HCT116 (cell line): Measurements from ENCODE around the gene ADGRG1. TPM values are rescaled to one million over a fixed set of nuclear protein-coding genes. Genes with fewer than 3 reads are reported as not detected.
"Not testable (repeated sequence)": the region's sequence is repeated elsewhere in the genome, so short reads cannot be mapped to it uniquely, and the experiment has no call there.

Source experiments
- ATAC-seq: fragments of 200-7000 bp; cut with Tn5 transposase; 2 replicates; pipeline ENCODE4 v1.9.1; 2020; ENCODE audit warnings: mild to moderate bottlenecking, moderate library complexity
- BruUV-seq: library from RNA; stranded (reverse); fragments of 400-500 nt; replicated peaks from 2 replicates; lab custom pipeline; 2021; lab: Mats Ljungman, UMichigan
- CTCF ChIA-PET: fragments of 300-600 bp; sonication (Branson Sonifier 250); formaldehyde crosslinking; loops from one replicate; lab custom pipeline; 2021; ENCODE audit warnings: antibody characterized with exemption; lab: Charles Lee
- POLR2A ChIA-PET: fragments of 300-600, 350-600 bp; sonication (Branson Sonifier 250); formaldehyde crosslinking; loops from one replicate; lab custom pipeline; 2021; ENCODE audit warnings: antibody characterized with exemption; lab: Charles Lee
- RAD21 ChIA-PET, 2 experiments: fragments of 300-600 bp; sonication (Branson Sonifier 250); formaldehyde crosslinking; loops; one replicate each; lab custom pipeline; 2023; ENCODE audit warnings: low total read pairs in 2 of 2; ENCODE audit not compliant: uncharacterized antibody in 2 of 2, unreplicated experiment in 2 of 2, low non-redundant PET in 1 of 2; lab: Charles Lee
- DNase-seq: peaks from one replicate; pipeline ENCODE4 v3.0.0-alpha.2; 2010; ENCODE audit warnings: low read depth, low spot score
- H2AFZ ChIP-seq: fragments of 200-600 bp; shearing (Covaris generic), sonication (generic); 2 replicates; pipeline ENCODE4 v1.6.1; 2017; ENCODE audit warnings: low read depth, mixed run types, mixed read lengths, antibody characterized with exemption, low read length; ENCODE audit not compliant: poor library complexity, severe bottlenecking
- H3K27ac ChIP-seq: 2 replicates; pipeline ENCODE4 v1.5.1; 2012; ENCODE audit warnings: low read depth, low read length
- H3K27me3 ChIP-seq: fragments of 200-600 bp; sonication (generic); 2 replicates; pipeline ENCODE4 v1.6.1; 2016; ENCODE audit warnings: mixed run types, low read length, mixed read lengths; ENCODE audit not compliant: insufficient read depth
- H3K36me3 ChIP-seq, 2 experiments: fragments of 200-500 bp in 1 of 2; fragments of 200-600 bp in 1 of 2; sonication (Bioruptor generic) in 1 of 2; sonication (generic) in 1 of 2; 2 replicates each; pipeline versions ENCODE4 v1.5.1 to v1.6.1; 2014 to 2016; ENCODE audit warnings: low read length in 2 of 2, inconsistent platforms in 1 of 2, mixed read lengths in 1 of 2, mixed run types in 1 of 2; ENCODE audit not compliant: insufficient read depth in 2 of 2, control insufficient read depth in 1 of 2
- H3K4me1 ChIP-seq, 2 experiments: fragments of 200-600 bp in 1 of 2; sonication (generic) in 1 of 2; 2 replicates each; pipeline versions ENCODE4 v1.5.1 to v1.6.1; 2012 to 2017; ENCODE audit warnings: low read length in 2 of 2, inconsistent platforms in 1 of 2, mild to moderate bottlenecking in 1 of 2, mixed read lengths in 1 of 2, mixed run types in 1 of 2, moderate library complexity in 1 of 2; ENCODE audit not compliant: insufficient read depth in 2 of 2, control insufficient read depth in 1 of 2
- H3K4me2 ChIP-seq: fragments of 200-600 bp; sonication (generic); 2 replicates; pipeline ENCODE4 v1.6.1; 2017; ENCODE audit warnings: mixed run types, low read length, mixed read lengths
- H3K4me3 ChIP-seq, 2 experiments: fragments of 200-600 bp in 1 of 2; sonication (generic) in 1 of 2; replicated peaks in 1 of 2; 2 replicates each; pipeline ENCODE4 v1.5.1; 2011 to 2016; ENCODE audit warnings: low read length in 2 of 2, control low read depth in 1 of 2, low read depth in 1 of 2, mild to moderate bottlenecking in 1 of 2, mixed read lengths in 1 of 2, mixed run types in 1 of 2
- H3K79me2 ChIP-seq: fragments of 200-600 bp; sonication (generic); 2 replicates; pipeline ENCODE4 v1.6.1; 2017; ENCODE audit warnings: mild to moderate bottlenecking, mixed run types, low read length, moderate library complexity, mixed read lengths; ENCODE audit not compliant: insufficient read depth
- H3K9ac ChIP-seq: fragments of 200-600 bp; sonication (generic); 2 replicates; pipeline ENCODE4 v1.6.1; 2016; ENCODE audit warnings: low read length, mixed read lengths
- H3K9me2 ChIP-seq: fragments of 200-600 bp; sonication (generic), shearing (Covaris generic); 2 replicates; pipeline ENCODE4 v1.6.1; 2017; ENCODE audit warnings: mixed run types, mild to moderate bottlenecking, moderate library complexity; ENCODE audit not compliant: insufficient read depth
- H3K9me3 ChIP-seq, 2 experiments: fragments of 200-500 bp in 1 of 2; fragments of 200-600 bp in 1 of 2; sonication (Bioruptor generic) in 1 of 2; sonication (generic) in 1 of 2; 2 replicates each; pipeline ENCODE4 v1.6.1; 2014 to 2017; ENCODE audit warnings: low read length in 2 of 2, mixed read lengths in 2 of 2, inconsistent platforms in 1 of 2, low read depth in 1 of 2, mild to moderate bottlenecking in 1 of 2, mixed run types in 1 of 2, moderate library complexity in 1 of 2; ENCODE audit not compliant: control insufficient read depth in 1 of 2, insufficient read depth in 1 of 2
- H4K20me1 ChIP-seq: fragments of 200-600 bp; sonication (generic), shearing (Covaris generic); 2 replicates; pipeline ENCODE4 v1.6.1; 2017; ENCODE audit warnings: mixed run types, mild to moderate bottlenecking, moderate library complexity; ENCODE audit not compliant: insufficient read depth
- POLR2AphosphoS5 ChIP-seq: IDR thresholded peaks from 2 replicates; pipeline ENCODE4 v1.6.1; 2011; ENCODE audit warnings: mild to moderate bottlenecking, low read depth, low read length, moderate library complexity
- TCF7L2 ChIP-seq: IDR thresholded peaks from 2 replicates; pipeline ENCODE4 v1.7.0; 2011; ENCODE audit warnings: borderline replicate concordance, inconsistent platforms; ENCODE audit not compliant: insufficient read depth, insufficient read length; ENCODE audit errors: extremely low read depth
- ZNF274 ChIP-seq: fragments of 200-500 bp; sonication (Bioruptor generic); IDR thresholded peaks from 2 replicates; pipeline ENCODE4 v1.6.1; 2014; ENCODE audit warnings: mild to moderate bottlenecking, low read depth, low read length, inconsistent platforms
- intact Hi-C: fragments of 100-400 bp; cut with micrococcal nuclease; formaldehyde crosslinking; loops from 2 replicates; pipeline ENCODE4 v1.10.0; 2022
- total RNA-seq: library from RNA; stranded (reverse); gene quantifications from one replicate; pipeline ENCODE4 v1.2.1, GENCODE V29; 2021; ENCODE audit not compliant: unreplicated experiment
- TF ChIP-seq, protein P1 (sequence below): IDR thresholded peaks from 2 replicates; pipeline ENCODE4 v1.6.1; 2012; ENCODE audit warnings: low read depth
- TF ChIP-seq, protein P2 (sequence below), 3 experiments: fragments of 200-600 bp in 1 of 3; sonication (generic) in 1 of 3; IDR thresholded peaks in 2 of 3; conservative IDR thresholded peaks in 1 of 3; 2 replicates each; pipeline ENCODE4 v1.5.1; 2012 to 2017; ENCODE audit warnings: low read depth in 2 of 3, low read length in 2 of 3, antibody characterized with exemption in 1 of 3, borderline replicate concordance in 1 of 3, control low read depth in 1 of 3, mild to moderate bottlenecking in 1 of 3, mixed read lengths in 1 of 3, mixed run types in 1 of 3, moderate library complexity in 1 of 3; ENCODE audit not compliant: insufficient read depth in 1 of 3

Gene ADGRG1
- total RNA-seq, 1 experiment from 2014 or later = 36.4 TPM

DNA sequence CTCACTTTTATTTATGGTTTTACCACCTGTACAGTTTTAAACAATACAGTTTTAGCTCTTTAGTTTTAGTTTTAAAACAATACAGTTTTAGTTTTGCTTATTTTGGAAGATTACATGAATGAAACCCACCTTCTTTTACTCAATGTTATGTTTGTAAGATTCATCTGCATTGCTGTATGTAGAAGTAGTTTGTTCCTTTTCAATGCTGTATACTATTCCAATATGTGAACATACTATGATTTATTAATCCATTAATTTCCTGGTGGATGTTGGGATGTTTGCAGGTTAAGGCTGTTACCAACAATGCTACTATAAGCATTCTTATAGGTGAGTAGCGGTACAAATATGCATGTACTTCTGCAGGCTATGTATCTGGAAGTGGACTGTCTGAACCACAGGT lies 34.4 kb upstream of the ADGRG1 start (continued):
- TF ChIP-seq, protein P1, sequence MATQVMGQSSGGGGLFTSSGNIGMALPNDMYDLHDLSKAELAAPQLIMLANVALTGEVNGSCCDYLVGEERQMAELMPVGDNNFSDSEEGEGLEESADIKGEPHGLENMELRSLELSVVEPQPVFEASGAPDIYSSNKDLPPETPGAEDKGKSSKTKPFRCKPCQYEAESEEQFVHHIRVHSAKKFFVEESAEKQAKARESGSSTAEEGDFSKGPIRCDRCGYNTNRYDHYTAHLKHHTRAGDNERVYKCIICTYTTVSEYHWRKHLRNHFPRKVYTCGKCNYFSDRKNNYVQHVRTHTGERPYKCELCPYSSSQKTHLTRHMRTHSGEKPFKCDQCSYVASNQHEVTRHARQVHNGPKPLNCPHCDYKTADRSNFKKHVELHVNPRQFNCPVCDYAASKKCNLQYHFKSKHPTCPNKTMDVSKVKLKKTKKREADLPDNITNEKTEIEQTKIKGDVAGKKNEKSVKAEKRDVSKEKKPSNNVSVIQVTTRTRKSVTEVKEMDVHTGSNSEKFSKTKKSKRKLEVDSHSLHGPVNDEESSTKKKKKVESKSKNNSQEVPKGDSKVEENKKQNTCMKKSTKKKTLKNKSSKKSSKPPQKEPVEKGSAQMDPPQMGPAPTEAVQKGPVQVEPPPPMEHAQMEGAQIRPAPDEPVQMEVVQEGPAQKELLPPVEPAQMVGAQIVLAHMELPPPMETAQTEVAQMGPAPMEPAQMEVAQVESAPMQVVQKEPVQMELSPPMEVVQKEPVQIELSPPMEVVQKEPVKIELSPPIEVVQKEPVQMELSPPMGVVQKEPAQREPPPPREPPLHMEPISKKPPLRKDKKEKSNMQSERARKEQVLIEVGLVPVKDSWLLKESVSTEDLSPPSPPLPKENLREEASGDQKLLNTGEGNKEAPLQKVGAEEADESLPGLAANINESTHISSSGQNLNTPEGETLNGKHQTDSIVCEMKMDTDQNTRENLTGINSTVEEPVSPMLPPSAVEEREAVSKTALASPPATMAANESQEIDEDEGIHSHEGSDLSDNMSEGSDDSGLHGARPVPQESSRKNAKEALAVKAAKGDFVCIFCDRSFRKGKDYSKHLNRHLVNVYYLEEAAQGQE = no peak
- TF ChIP-seq POLR2AphosphoS5 = no peak
- TF ChIP-seq, protein P2, sequence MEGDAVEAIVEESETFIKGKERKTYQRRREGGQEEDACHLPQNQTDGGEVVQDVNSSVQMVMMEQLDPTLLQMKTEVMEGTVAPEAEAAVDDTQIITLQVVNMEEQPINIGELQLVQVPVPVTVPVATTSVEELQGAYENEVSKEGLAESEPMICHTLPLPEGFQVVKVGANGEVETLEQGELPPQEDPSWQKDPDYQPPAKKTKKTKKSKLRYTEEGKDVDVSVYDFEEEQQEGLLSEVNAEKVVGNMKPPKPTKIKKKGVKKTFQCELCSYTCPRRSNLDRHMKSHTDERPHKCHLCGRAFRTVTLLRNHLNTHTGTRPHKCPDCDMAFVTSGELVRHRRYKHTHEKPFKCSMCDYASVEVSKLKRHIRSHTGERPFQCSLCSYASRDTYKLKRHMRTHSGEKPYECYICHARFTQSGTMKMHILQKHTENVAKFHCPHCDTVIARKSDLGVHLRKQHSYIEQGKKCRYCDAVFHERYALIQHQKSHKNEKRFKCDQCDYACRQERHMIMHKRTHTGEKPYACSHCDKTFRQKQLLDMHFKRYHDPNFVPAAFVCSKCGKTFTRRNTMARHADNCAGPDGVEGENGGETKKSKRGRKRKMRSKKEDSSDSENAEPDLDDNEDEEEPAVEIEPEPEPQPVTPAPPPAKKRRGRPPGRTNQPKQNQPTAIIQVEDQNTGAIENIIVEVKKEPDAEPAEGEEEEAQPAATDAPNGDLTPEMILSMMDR (IDR thresholded peaks at IDR 0.05 in 2 of 3, conservative IDR thresholded peaks at IDR 0.05 in 1 of 3; ENCODE audit: borderline replicate concordance in 1 of 3, insufficient read depth in 1 of 3, low read depth in 2 of 3, low read length in 2 of 3) = no peak

GRCh38 chr16:57594531-57595031 lies 33.8 kb upstream of the ADGRG1 start:
- no peak for TF ChIP-seq ZNF274
- TF ChIP-seq TCF7L2 = no peak
- no peaks in the 10 kb centered on the region for H3K9me2 ChIP-seq
- ChIA-PET POLR2A (no interaction called here), RAD21 (no interaction called here), CTCF (no interaction called here)
- intact Hi-C loops = loop anchor here (5.0 kb wide), 2 partner anchors 143 to 1163 kb away; partner anchors contain the start of gene KATNB1
- H4K20me1 ChIP-seq = no peaks in the 10 kb centered on the region
- no peaks in the 10 kb centered on the region for H3K27me3 ChIP-seq
- no peak overlapping the region for H3K4me2 ChIP-seq
- H3K9ac ChIP-seq = no peak overlapping the region
- no peak overlapping the region for H3K27ac ChIP-seq
- H2AFZ ChIP-seq = no peak overlapping the region
- no peaks in the 10 kb centered on the region for H3K79me2 ChIP-seq
- no peak overlapping the region for H3K4me3 ChIP-seq
- H3K9me3 ChIP-seq = no peaks in the 10 kb centered on the region
- ATAC-seq (no peak), DNase-seq (no peak)
- H3K36me3 ChIP-seq = no peaks in the 10 kb centered on the region
- peaks cover 11 to 21% of the 10 kb centered on the region in 2 experiments for H3K4me1 ChIP-seq
- no TSS peak for BruUV-seq

GRCh38 chr16:57596234-57596633 lies 32.2 kb upstream of the ADGRG1 start:
- H3K36me3 ChIP-seq, POLR2A ChIA-PET, H3K9me3 ChIP-seq, H2AFZ ChIP-seq, CTCF ChIA-PET, H3K9me2 ChIP-seq, DNase-seq, H4K20me1 ChIP-seq, BruUV-seq, H3K9ac ChIP-seq, H3K4me2 ChIP-seq, H3K27ac ChIP-seq, H3K27me3 ChIP-seq, RAD21 ChIA-PET, H3K4me3 ChIP-seq, H3K79me2 ChIP-seq, intact Hi-C loops, ATAC-seq: not testable (repeated sequence)
- H3K4me1 ChIP-seq = peaks cover under 1 to 14% of the 10 kb centered on the region in 2 experiments; a peak in 3 of 4 replicates
